ENCODE measurements around the gene KLF3. TPM values are rescaled to one million over a fixed set of nuclear protein-coding genes. Genes with fewer than 3 reads are reported as not detected.

The KLF3 gene
- total and polyA plus RNA-seq, 9 of the 15 experiments (the other 6 are each of a cell fraction or from before 2014, with no cell fraction given), result 9.9 to 47.2 (median 18.1) TPM

DNA sequence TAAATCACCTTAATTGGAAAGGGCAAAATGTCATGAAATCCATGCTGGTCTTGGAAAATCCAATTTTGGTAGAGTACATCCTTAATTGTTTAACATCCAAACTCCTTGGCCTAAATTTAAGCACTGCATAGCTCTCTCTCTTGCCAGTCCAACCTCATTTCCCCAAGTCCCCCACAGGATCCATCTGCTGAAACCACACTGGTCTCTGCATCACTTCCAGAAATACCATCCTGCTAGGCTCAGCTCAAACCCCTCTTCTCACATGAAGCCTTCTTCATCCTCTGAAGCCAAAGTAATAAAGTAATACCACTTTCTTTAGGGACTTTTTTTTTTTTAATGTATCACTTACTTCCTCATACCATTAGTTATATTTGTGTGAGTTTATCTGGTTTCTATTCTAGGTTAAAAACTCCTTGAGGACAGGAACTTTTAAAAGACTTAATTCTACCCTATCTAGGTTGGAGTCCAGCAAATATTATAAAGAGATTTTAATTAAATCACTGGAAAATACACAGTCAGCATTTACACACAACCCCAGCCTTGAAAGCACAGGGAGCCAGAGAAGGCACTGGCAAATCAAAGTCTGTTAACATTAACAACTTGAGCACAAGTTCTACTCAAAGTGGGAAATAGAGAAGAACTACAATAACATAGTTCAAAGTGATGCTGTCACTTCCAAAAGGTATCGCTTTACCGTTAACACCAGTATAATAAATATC, 16.7 kb upstream of the KLF3 start (continued):
- TF ChIP-seq, protein P1, sequence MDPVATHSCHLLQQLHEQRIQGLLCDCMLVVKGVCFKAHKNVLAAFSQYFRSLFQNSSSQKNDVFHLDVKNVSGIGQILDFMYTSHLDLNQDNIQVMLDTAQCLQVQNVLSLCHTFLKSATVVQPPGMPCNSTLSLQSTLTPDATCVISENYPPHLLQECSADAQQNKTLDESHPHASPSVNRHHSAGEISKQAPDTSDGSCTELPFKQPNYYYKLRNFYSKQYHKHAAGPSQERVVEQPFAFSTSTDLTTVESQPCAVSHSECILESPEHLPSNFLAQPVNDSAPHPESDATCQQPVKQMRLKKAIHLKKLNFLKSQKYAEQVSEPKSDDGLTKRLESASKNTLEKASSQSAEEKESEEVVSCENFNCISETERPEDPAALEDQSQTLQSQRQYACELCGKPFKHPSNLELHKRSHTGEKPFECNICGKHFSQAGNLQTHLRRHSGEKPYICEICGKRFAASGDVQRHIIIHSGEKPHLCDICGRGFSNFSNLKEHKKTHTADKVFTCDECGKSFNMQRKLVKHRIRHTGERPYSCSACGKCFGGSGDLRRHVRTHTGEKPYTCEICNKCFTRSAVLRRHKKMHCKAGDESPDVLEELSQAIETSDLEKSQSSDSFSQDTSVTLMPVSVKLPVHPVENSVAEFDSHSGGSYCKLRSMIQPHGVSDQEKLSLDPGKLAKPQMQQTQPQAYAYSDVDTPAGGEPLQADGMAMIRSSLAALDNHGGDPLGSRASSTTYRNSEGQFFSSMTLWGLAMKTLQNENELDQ (CRISPR knock-in tag; IDR thresholded peaks at IDR 0.05; ENCODE audit: borderline replicate concordance), result no peak
- TF ChIP-seq PRPF4 (IDR thresholded peaks at IDR 0.05; ENCODE audit: insufficient read depth, low read depth, low read length, poor library complexity, severe bottlenecking), result no peak
- TF ChIP-seq POLR2B (IDR thresholded peaks at IDR 0.05; ENCODE audit: low read depth, partially characterized antibody), result no peak
- TF ChIP-seq MBD1 (CRISPR knock-in tag; IDR thresholded peaks at IDR 0.05), result no peak
- TF ChIP-seq SMARCA5 (IDR thresholded peaks at IDR 0.05), result no peak
- no peak for TF ChIP-seq ZNF324 (CRISPR knock-in tag; IDR thresholded peaks at IDR 0.05)
- TF ChIP-seq ZNF282 (CRISPR knock-in tag; IDR thresholded peaks at IDR 0.05), result no peak
- peak; percentile 60; the same call in 1 of the 2 replicates for TF ChIP-seq C11orf30 (IDR thresholded peaks at IDR 0.05; ENCODE audit: low read depth)
- TF ChIP-seq DACH1 (IDR thresholded peaks at IDR 0.05; ENCODE audit: partially characterized antibody), result no peak
- TF ChIP-seq ZNF239 (CRISPR knock-in tag; IDR thresholded peaks at IDR 0.05), result no peak
- TF ChIP-seq ZNF507 (tag; conservative IDR thresholded peaks at IDR 0.05), result no peak
- TF ChIP-seq GABPA (tag; conservative IDR thresholded peaks at IDR 0.05; ENCODE audit: low read depth), result no peak
- no peak for TF ChIP-seq ILF3 (IDR thresholded peaks at IDR 0.05; ENCODE audit: borderline replicate concordance)
- TF ChIP-seq, protein P2, sequence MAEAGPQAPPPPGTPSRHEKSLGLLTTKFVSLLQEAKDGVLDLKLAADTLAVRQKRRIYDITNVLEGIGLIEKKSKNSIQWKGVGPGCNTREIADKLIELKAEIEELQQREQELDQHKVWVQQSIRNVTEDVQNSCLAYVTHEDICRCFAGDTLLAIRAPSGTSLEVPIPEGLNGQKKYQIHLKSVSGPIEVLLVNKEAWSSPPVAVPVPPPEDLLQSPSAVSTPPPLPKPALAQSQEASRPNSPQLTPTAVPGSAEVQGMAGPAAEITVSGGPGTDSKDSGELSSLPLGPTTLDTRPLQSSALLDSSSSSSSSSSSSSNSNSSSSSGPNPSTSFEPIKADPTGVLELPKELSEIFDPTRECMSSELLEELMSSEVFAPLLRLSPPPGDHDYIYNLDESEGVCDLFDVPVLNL (CRISPR knock-in tag; IDR thresholded peaks at IDR 0.05; ENCODE audit: low read depth), result no peak
- no peak for TF ChIP-seq ILK (tag; IDR thresholded peaks at IDR 0.05; ENCODE audit: borderline replicate concordance, low read depth)
- TF ChIP-seq PCBP1 (IDR thresholded peaks at IDR 0.05; ENCODE audit: low read depth, low read length, poor library complexity, severe bottlenecking), result no peak
- TF ChIP-seq MAFK (IDR thresholded peaks at IDR 0.05; ENCODE audit: low read length), result peak; percentile 63
- no peak for TF ChIP-seq ZFP36 (IDR thresholded peaks at IDR 0.05; ENCODE audit: low read depth, low read length, partially characterized antibody)
- no peak for TF ChIP-seq TFAM (CRISPR knock-in tag; conservative IDR thresholded peaks at IDR 0.05)
- TF ChIP-seq NR0B1 (IDR thresholded peaks at IDR 0.05; ENCODE audit: partially characterized antibody), result no peak
- no peak for TF ChIP-seq EGR1 (conservative IDR thresholded peaks at IDR 0.05)
- TF ChIP-seq ZNF780A (CRISPR knock-in tag; IDR thresholded peaks at IDR 0.05), result no peak

Measured in K562 (cell line).